ENCODE measurements around the gene CRIM1.

GRCh38 chr2:36367895-36368353 is 12.3 kb downstream of the CRIM1 start:
- TF ChIP-seq CTCF (IDR thresholded peaks at IDR 0.05) (no peak), POLR2A (IDR thresholded peaks at IDR 0.05) (no peak), EP300 (IDR thresholded peaks at IDR 0.05) (no peak)

Measured in tibial nerve (tissue), 4 donors.